Esophagus (tissue), 2 donors: Measurements from ENCODE around the gene HMCN2. TPM values are rescaled to one million over a fixed set of nuclear protein-coding genes. Genes with fewer than 3 reads are reported as not detected.
A peak's percentile ranks its signal among the peaks of the same experiment; 100 is the strongest.

ENCODE experiments used
- H3K27ac ChIP-seq, 2 donors: one replicate each; pipeline ENCODE4 v1.5.1; 2013; ENCODE audit warnings: low read depth in 2 of 2, mild to moderate bottlenecking in 2 of 2, inconsistent platforms in 1 of 2, low read length in 1 of 2, moderate library complexity in 1 of 2
- H3K27me3 ChIP-seq, 2 donors: one replicate each; pipeline ENCODE4 v1.6.1; 2013; ENCODE audit warnings: low read length in 2 of 2, control low read depth in 1 of 2, mild to moderate bottlenecking in 1 of 2; ENCODE audit not compliant: insufficient read depth in 2 of 2, control insufficient read depth in 1 of 2
- H3K36me3 ChIP-seq, 2 donors: one replicate each; pipeline ENCODE4 v1.6.1; 2013; ENCODE audit warnings: low read length in 1 of 2; ENCODE audit not compliant: control insufficient read depth in 2 of 2, insufficient read depth in 2 of 2
- H3K4me1 ChIP-seq, 2 donors: one replicate each; pipeline ENCODE4 v1.6.1; 2013; ENCODE audit warnings: low read length in 1 of 2; ENCODE audit not compliant: control insufficient read depth in 2 of 2, insufficient read depth in 2 of 2
- H3K4me3 ChIP-seq, 2 donors: one replicate each; pipeline ENCODE4 v1.5.1; 2013; ENCODE audit warnings: low read length in 2 of 2, mild to moderate bottlenecking in 2 of 2, low read depth in 1 of 2, moderate library complexity in 1 of 2
- H3K9me3 ChIP-seq, 2 donors: one replicate each; pipeline ENCODE4 v1.6.1; 2013; ENCODE audit warnings: mild to moderate bottlenecking in 2 of 2, low read depth in 1 of 2, low read length in 1 of 2, moderate library complexity in 1 of 2; ENCODE audit not compliant: control insufficient read depth in 2 of 2, insufficient read depth in 1 of 2
- WGBS, 2 donors: extraction: QIAGEN DNeasy Blood & Tissue Kit; methylation state at CpG; one replicate each; pipeline ENCODE4 v1.1.7; 2013; 5-methylcytosine and 5-hydroxymethylcytosine counted together
- polyA plus RNA-seq, 2 donors: library from polyadenylated mRNA; stranded (reverse); fragments of 200-250 nt; gene quantifications; one replicate each; pipeline ENCODE4 v1.2.3, GENCODE V29; 2013
- donor health status: healthy with polysubstance abuse.
- donor health status: Bipolar disorder and iron deficiency.

Gene HMCN2
- 1 to 10 TPM; 4.1 to 4.8 TPM for polyA plus RNA-seq

- peaks cover 3 to 7% of the 10 kb centered on the region in 2 donors for H3K27me3 ChIP-seq
- H3K27ac ChIP-seq, result peak within 1 kb of the TSS; percentile 38 to 48
- peaks cover 0 to 13% of the 10 kb centered on the region in 2 donors for H3K4me1 ChIP-seq
- WGBS, 2 donors, result 2 to 3% methylated on average over 49 to 89 of the region's 89 CpGs
- peak within 1 kb of the TSS; percentile 17 to 26 for H3K4me3 ChIP-seq
- H3K9me3 ChIP-seq, result no peaks in the 10 kb centered on the region
- no peaks in the 10 kb centered on the region for H3K36me3 ChIP-seq
Measured at GRCh38 chr9:130265431-130266235, at the start of gene HMCN2. HMCN2 (plus strand) TSS chr9:130265760; CDS start chr9:130265879, 119 bp downstream.

- WGBS, 2 donors, result 88 to 89% methylated on average over 10 of the region's 10 CpGs
Measured at GRCh38 chr9:130217838-130218237, 47.7 kb upstream of the HMCN2 start.

DNA sequence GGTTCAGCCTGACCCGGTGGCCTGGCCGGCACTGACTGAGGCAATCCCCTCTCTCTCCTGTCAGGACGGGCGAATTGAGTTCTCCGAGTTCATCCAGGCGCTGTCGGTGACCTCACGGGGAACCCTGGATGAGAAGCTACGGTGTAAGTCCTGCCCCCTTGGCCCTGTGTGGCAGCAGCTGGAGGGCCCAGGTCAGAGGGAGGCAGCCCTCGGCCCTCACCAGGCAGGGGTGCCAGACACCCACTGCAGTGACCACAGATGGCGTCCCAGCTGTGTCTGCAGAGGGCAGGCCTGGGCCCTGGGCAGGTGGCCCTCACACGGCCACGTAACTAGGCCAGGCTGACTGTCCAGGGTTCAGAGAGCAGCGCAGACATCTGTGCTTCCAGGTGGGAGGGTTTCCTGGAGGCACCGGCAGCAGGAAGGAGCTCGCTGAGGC is 45.9 kb upstream of the HMCN2 start:
- WGBS, 2 donors, result 76 to 81% methylated on average over 16 of the region's 16 CpGs
- Histone ChIP-seq H3K9me3 (no peaks in the 10 kb centered on the region), H3K27ac (peak overlapping the region in 1 of 2 donors; percentile 45), H3K4me1 (peaks cover under 1 to 2% of the 10 kb centered on the region in 2 donors), H3K4me3 (no peak overlapping the region), H3K27me3 (no peaks in the 10 kb centered on the region), H3K36me3 (peaks cover 0 to 14% of the 10 kb centered on the region in 2 donors)

More at GRCh38 chr9:130217838-130218237, 47.7 kb upstream of the HMCN2 start:
- Histone ChIP-seq H3K36me3 (peaks cover 0 to 12% of the 10 kb centered on the region in 2 donors), H3K27me3 (no peaks in the 10 kb centered on the region), H3K4me1 (peaks cover 5 to 12% of the 10 kb centered on the region in 2 donors), H3K27ac (no peak overlapping the region), H3K9me3 (no peaks in the 10 kb centered on the region), H3K4me3 (no peak overlapping the region)

GRCh38 chr9:130220352-130220751 is 45.2 kb upstream of the HMCN2 start:
- no peaks in the 10 kb centered on the region for H3K4me1 ChIP-seq
- H3K4me3 ChIP-seq, result no peak overlapping the region
- 47 to 51% methylated on average over 9 of the region's 9 CpGs for WGBS, 2 donors
- peaks cover 0 to 14% of the 10 kb centered on the region in 2 donors for H3K36me3 ChIP-seq
- H3K27me3 ChIP-seq, result no peaks in the 10 kb centered on the region
- H3K9me3 ChIP-seq, result no peaks in the 10 kb centered on the region
- peak overlapping the region in 1 of 2 donors; percentile 27 for H3K27ac ChIP-seq

DNA sequence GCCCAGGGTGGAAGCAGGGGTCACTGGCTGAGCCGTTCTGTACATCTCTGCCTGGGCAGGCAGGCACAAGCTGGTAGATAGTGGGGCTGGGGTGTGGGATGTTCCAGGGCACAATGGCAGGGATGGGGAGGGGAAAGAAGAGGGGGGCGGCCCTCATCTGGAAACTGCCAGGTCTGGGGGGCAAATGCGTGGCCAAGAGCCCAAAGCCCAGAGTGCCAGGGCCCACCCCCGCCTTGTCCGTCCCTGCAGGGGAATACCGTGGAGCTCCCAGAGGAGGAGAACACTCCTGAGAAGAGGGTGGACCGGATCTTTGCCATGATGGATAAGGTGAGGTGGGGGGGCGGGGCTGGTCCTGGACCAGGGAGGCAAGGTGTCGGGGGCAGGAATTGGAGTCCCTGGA is 42.7 kb upstream of the HMCN2 start:
- peaks cover 0 to 20% of the 10 kb centered on the region in 2 donors for H3K36me3 ChIP-seq

GRCh38 chr9:130225071-130225470 is 40.5 kb upstream of the HMCN2 start:
- Histone ChIP-seq H3K27ac (no peak overlapping the region), H3K27me3 (no peaks in the 10 kb centered on the region), H3K36me3 (peaks cover 0 to 11% of the 10 kb centered on the region in 2 donors), H3K4me3 (no peak overlapping the region), H3K9me3 (peaks cover 0 to 4% of the 10 kb centered on the region in 2 donors), H3K4me1 (no peaks in the 10 kb centered on the region)
- WGBS, 2 donors, result 90 to 93% methylated on average over 11 of the region's 11 CpGs

More for the DNA sequence above, 42.7 kb upstream of the HMCN2 start:
- 88 to 89% methylated on average over 8 to 9 of the region's 9 CpGs for WGBS, 2 donors
- no peak overlapping the region for H3K4me3 ChIP-seq
- H3K27me3 ChIP-seq, result no peaks in the 10 kb centered on the region
- no peak overlapping the region for H3K27ac ChIP-seq
- no peaks in the 10 kb centered on the region for H3K4me1 ChIP-seq
- peaks cover 0 to 3% of the 10 kb centered on the region in 2 donors for H3K9me3 ChIP-seq

DNA sequence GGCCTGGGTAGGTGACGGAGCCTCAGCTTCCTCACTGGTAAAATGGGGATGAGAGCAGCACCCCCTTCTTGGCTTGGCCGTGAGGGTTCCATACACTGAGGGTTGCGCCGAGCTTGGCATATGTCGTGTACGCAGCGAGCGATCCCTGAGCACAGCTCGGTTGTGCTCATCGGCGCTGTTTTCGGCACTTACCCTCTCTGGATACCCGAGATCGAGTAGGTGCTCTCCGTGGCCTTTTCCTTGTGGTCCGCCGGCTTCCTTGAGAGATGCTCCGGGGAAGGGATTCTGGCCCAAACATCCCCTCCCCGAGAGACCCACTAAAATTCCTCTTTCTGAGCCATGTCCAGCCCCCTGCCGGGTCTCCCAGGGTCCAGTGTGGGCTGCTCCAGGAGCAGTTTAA is 40.0 kb upstream of the HMCN2 start:
- no peaks in the 10 kb centered on the region for H3K27me3 ChIP-seq
- H3K36me3 ChIP-seq, result peaks cover 0 to 11% of the 10 kb centered on the region in 2 donors
- no peak overlapping the region for H3K4me3 ChIP-seq
- no peaks in the 10 kb centered on the region for H3K4me1 ChIP-seq
- WGBS, 2 donors, result 97% methylated on average over 20 of the region's 20 CpGs
- peaks cover 0 to 4% of the 10 kb centered on the region in 2 donors for H3K9me3 ChIP-seq
- no peak overlapping the region for H3K27ac ChIP-seq

GRCh38 chr9:130226112-130226511 is 39.4 kb upstream of the HMCN2 start:
- Histone ChIP-seq H3K27me3 (no peaks in the 10 kb centered on the region), H3K36me3 (peaks cover 0 to 11% of the 10 kb centered on the region in 2 donors), H3K4me1 (no peaks in the 10 kb centered on the region), H3K9me3 (peaks cover 0 to 4% of the 10 kb centered on the region in 2 donors), H3K4me3 (no peak overlapping the region), H3K27ac (peak overlapping the region in 1 of 2 donors; percentile 7)
- WGBS, 2 donors, result 94 to 95% methylated on average over 12 of the region's 12 CpGs

GRCh38 chr9:130227833-130228232 is 37.7 kb upstream of the HMCN2 start:
- 77 to 100% methylated on average over 3 of the region's 3 CpGs for WGBS, 2 donors
- Histone ChIP-seq H3K27me3 (no peaks in the 10 kb centered on the region), H3K36me3 (peaks cover 0 to 8% of the 10 kb centered on the region in 2 donors), H3K27ac (no peak overlapping the region), H3K9me3 (peaks cover 0 to 4% of the 10 kb centered on the region in 2 donors), H3K4me3 (no peak overlapping the region), H3K4me1 (no peaks in the 10 kb centered on the region)
